GM12878 (cell line): ENCODE results near the gene BDP1. TPM values are rescaled to one million over a fixed set of nuclear protein-coding genes. Genes with fewer than 3 reads are reported as not detected.
"Not testable (repeated sequence)": the region's sequence is repeated elsewhere in the genome, so short reads cannot be mapped to it uniquely, and the experiment has no call there.

Source experiments
- ATAC-seq: fragments of 200-7000 bp; cut with Tn5 transposase; 3 replicates; pipeline ENCODE4 v1.9.1; 2020; ENCODE audit warnings: mild to moderate bottlenecking, moderate library complexity
- BruUV-seq: library from RNA; stranded (reverse); fragments of 400-500 nt; replicated peaks from 2 replicates; lab custom pipeline; 2021; lab: Mats Ljungman, UMichigan
- CTCF ChIA-PET: fragments of 300-600 bp; sonication (Branson Sonifier 250); formaldehyde crosslinking; extraction: SDS; loops from one replicate; lab custom pipeline; 2021; ENCODE audit warnings: inconsistent platforms; lab: Yijun Ruan, JAX
- POLR2A ChIA-PET: fragments of 350-600 bp; formaldehyde crosslinking; extraction: SDS; loops from one replicate; lab custom pipeline; 2021; ENCODE audit warnings: inconsistent platforms; lab: Charles Lee
- RAD21 ChIA-PET: fragments of 300-600 bp; sonication (Branson Sonifier 250); formaldehyde crosslinking; loops from one replicate; lab custom pipeline; 2023; ENCODE audit warnings: antibody characterized with exemption; ENCODE audit not compliant: unreplicated experiment; lab: Charles Lee
- SMC1A ChIA-PET: fragments of 300-600 bp; sonication (Branson Sonifier 250); formaldehyde crosslinking; loops from one replicate; lab custom pipeline; 2023; ENCODE audit not compliant: unreplicated experiment, uncharacterized antibody; lab: Charles Lee
- DNase-seq: peaks from one replicate; pipeline ENCODE4 v3.0.0-alpha.2; 2011; ENCODE audit warnings: low read depth, low spot score
- FAIRE-seq: peaks from 3 replicates; lab custom pipeline; 2011; peaks lifted over from hg19 to GRCh38; lab: Jason Lieb, UNC
- H2AFZ ChIP-seq: 2 replicates; pipeline ENCODE4 v1.6.0; 2011; ENCODE audit warnings: low read depth, low read length, control low read depth; ENCODE audit not compliant: control insufficient read depth
- H3K27ac ChIP-seq: 2 replicates; pipeline ENCODE4 v1.5.1; 2011; ENCODE audit warnings: control low read depth; ENCODE audit not compliant: control insufficient read depth, insufficient read depth
- H3K27me3 ChIP-seq, 2 experiments: replicated peaks in 1 of 2; 2 replicates each; pipeline versions ENCODE4 v1.6.0 to v1.6.1; 2011; ENCODE audit warnings: low read length in 1 of 2; ENCODE audit not compliant: control insufficient read depth in 2 of 2, insufficient read depth in 2 of 2
- H3K36me3 ChIP-seq, 2 experiments: 2 replicates each; pipeline ENCODE4 v1.5.1; 2011; ENCODE audit warnings: low read length in 1 of 2; ENCODE audit not compliant: control insufficient read depth in 2 of 2, insufficient read depth in 2 of 2
- H3K4me1 ChIP-seq: 2 replicates; pipeline ENCODE4 v1.6.1; 2011; ENCODE audit warnings: mild to moderate bottlenecking, low read length, moderate library complexity, mixed read lengths; ENCODE audit not compliant: control insufficient read depth, insufficient read depth
- H3K4me2 ChIP-seq: 2 replicates; pipeline ENCODE4 v1.6.0; 2011; ENCODE audit warnings: control low read depth; ENCODE audit not compliant: control insufficient read depth, insufficient read depth
- H3K4me3 ChIP-seq: fragments of 200-600 bp; sonication (generic); 2 replicates; pipeline ENCODE4 v1.5.1; 2016
- H3K79me2 ChIP-seq: 2 replicates; pipeline ENCODE4 v1.6.0; 2011; ENCODE audit warnings: low read length; ENCODE audit not compliant: control insufficient read depth, insufficient read depth
- H3K9ac ChIP-seq: 2 replicates; pipeline ENCODE4 v1.8.0; 2011; ENCODE audit warnings: low read length, control low read depth, mixed read lengths; ENCODE audit not compliant: control insufficient read depth, insufficient read depth
- H3K9me3 ChIP-seq: replicated peaks from 3 replicates; pipeline ENCODE4 v1.5.1; 2011; ENCODE audit warnings: mild to moderate bottlenecking, low read length; ENCODE audit not compliant: control insufficient read depth, insufficient read depth
- H4K20me1 ChIP-seq: 2 replicates; pipeline ENCODE4 v1.6.0; 2011; ENCODE audit not compliant: control insufficient read depth, insufficient read depth
- NR2F1 ChIP-seq: fragments of 450-650 bp; conservative IDR thresholded peaks from 2 replicates; pipeline ENCODE4 v1.6.1; 2017; ENCODE audit warnings: mild to moderate bottlenecking
- RAD21 ChIP-seq: IDR thresholded peaks from 2 replicates; pipeline ENCODE4 v1.6.1; 2011; ENCODE audit warnings: mild to moderate bottlenecking, low read depth, low read length, moderate library complexity; ENCODE audit not compliant: insufficient read depth
- ZNF24 ChIP-seq: fragments of 450-650 bp; IDR thresholded peaks from 2 replicates; pipeline ENCODE4 v1.6.1; 2017; ENCODE audit warnings: antibody characterized with exemption, mild to moderate bottlenecking
- WGBS: methylation state at CpG from one replicate; pipeline ENCODE4 v1.1.6; 2016; ENCODE audit warnings: low lambda C conversion rate; ENCODE audit not compliant: insufficient replicate concordance, insufficient coverage; ENCODE audit errors: missing lambda C conversion rate; 5-methylcytosine and 5-hydroxymethylcytosine counted together
- in situ Hi-C: fragments of 300-500 bp; cut with MboI; formaldehyde crosslinking; loops from 9 replicates; pipeline ENCODE4 v1.14.3; 2018; ENCODE audit warnings: mixed read lengths
- intact Hi-C: fragments of 100-400 bp; cut with micrococcal nuclease; formaldehyde crosslinking; loops from one replicate; pipeline ENCODE4 v1.14.2; 2022; ENCODE audit not compliant: unreplicated experiment
- polyA plus RNA-seq, 11 experiments: library from polyadenylated mRNA; depleted of rRNA in 4 of 11; unstranded in 6 of 11; stranded (reverse) in 5 of 11; fragments of >200 nt; fragmentation: Nextera tagmentation in 4 of 11; fragmentation: Illumina TruSeq in 1 of 11; extraction: Ambion mirVana in 4 of 11; extraction: Trizol in 1 of 11; gene quantifications; 1 replicate in 1 of 11; 2 replicates in 10 of 11; pipeline versions ENCODE4 v1.2.1 to v1.2.3, GENCODE V29; 2011 to 2016; ENCODE audit warnings: inconsistent platforms in 2 of 11, missing spikeins in 2 of 11, low read depth in 1 of 11
- total RNA-seq, 4 experiments: library from RNA; depleted of rRNA in 3 of 4; stranded (reverse); fragments of >200 nt in 3 of 4; fragmentation: Illumina TruSeq in 1 of 4; extraction: Trizol in 1 of 4; gene quantifications; 2 replicates each; pipeline versions ENCODE4 v1.2.1 to v1.2.3, GENCODE V29; 2013 to 2021
- TF ChIP-seq, protein P1 (sequence below): IDR thresholded peaks from 2 replicates; pipeline ENCODE4 v1.6.1; 2012; ENCODE audit warnings: low read length, inconsistent platforms

The BDP1 gene
- total and polyA plus RNA-seq, 10 of the 15 experiments (the other 5 are each of a cell fraction or from before 2014, with no cell fraction given), result 6.1 to 31.1 (median 17.7) TPM

GRCh38 chr5:71601222-71602026, 146.0 kb downstream of the BDP1 start (continued):
- TF ChIP-seq, protein P1, sequence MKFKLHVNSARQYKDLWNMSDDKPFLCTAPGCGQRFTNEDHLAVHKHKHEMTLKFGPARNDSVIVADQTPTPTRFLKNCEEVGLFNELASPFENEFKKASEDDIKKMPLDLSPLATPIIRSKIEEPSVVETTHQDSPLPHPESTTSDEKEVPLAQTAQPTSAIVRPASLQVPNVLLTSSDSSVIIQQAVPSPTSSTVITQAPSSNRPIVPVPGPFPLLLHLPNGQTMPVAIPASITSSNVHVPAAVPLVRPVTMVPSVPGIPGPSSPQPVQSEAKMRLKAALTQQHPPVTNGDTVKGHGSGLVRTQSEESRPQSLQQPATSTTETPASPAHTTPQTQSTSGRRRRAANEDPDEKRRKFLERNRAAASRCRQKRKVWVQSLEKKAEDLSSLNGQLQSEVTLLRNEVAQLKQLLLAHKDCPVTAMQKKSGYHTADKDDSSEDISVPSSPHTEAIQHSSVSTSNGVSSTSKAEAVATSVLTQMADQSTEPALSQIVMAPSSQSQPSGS, result peak; percentile 36; the same call in 1 of the 2 replicates
- TF ChIP-seq ZNF24 (no peak), NR2F1 (peak; percentile 52; the same call in 1 of the 2 replicates), RAD21 (peak; percentile 47)

- FAIRE-seq, result not testable (repeated sequence)
These were observed 154.5 kb downstream of the BDP1 start for GRCh38 chr5:71609916-71610315.

More at GRCh38 chr5:71609916-71610315, 154.5 kb downstream of the BDP1 start:
- H3K27me3 ChIP-seq, H3K36me3 ChIP-seq, DNase-seq, RAD21 ChIA-PET, POLR2A ChIA-PET, H3K4me3 ChIP-seq, in situ Hi-C loops, BruUV-seq, ATAC-seq, H4K20me1 ChIP-seq, H3K27ac ChIP-seq, CTCF ChIA-PET, H3K4me1 ChIP-seq, H2AFZ ChIP-seq, H3K4me2 ChIP-seq, H3K79me2 ChIP-seq, H3K9me3 ChIP-seq, SMC1A ChIA-PET, H3K9ac ChIP-seq, intact Hi-C loops: not testable (repeated sequence)
- 60% methylated on average over 1 of the region's 16 CpGs for WGBS
